Measurements from ENCODE around the gene LATS1. TPM values are rescaled to one million over a fixed set of nuclear protein-coding genes. Genes with fewer than 3 reads are reported as not detected.

Gene LATS1
- total and polyA plus RNA-seq, 2 of the 8 experiments (the other 6 are each of a cell fraction or from before 2014, with no cell fraction given) = 8.9 to 21.7 TPM

DNA sequence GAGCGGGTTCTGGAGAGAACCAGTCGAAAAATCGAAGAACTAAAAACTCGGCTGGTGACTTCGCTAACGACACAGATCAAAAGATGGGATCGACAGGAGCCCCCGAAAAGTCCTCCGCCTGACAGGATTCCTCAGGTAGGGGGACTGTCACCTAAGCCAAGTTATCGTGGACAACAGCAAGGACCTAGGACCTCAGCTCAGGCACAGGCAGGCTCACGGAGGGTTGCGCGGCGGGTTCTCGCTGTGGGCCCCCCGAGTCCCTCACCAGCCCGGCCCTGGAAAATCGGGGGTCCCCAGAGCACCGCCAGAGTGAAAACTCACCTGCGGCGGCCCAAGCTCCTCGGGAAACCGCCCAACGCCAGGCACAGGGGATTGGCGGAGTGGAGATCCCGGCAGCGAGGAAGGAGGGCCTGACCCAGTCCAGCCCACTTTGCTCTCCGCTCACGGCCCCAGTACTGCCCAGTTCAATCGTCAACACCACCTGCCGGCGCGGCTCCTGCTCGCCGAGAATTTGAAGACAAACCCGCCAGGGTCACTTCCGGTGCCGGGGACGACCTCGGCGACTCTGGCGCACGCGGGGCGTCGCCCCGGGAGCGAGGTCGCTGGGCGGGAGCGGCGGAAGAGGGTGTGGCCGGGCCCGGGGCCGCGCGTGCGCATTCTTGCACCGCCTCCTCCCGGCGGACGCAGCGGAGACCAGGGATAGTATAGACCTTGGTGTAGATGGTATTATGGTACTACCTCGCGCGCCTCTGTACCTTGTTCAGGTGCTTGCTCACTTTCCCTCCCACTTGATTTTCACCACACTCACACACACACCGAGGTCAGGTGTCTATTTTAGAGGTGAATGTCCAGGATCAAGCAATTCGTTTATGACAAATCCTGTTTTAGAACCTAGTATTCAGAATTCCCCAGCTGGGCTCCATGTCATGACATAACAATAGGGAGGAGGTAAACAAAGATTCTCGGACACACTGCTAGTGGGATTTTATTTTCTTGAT is 69.5 kb downstream of the LATS1 start, which contains the start of gene KATNA1 (continued):
- TF ChIP-seq EGR1 (IDR thresholded peaks at IDR 0.05; ENCODE audit: borderline replicate concordance, low read depth, low read length) (no peak), NRF1 (IDR thresholded peaks at IDR 0.05; ENCODE audit: low read depth, low read length) (peak; percentile 57), RBBP5 (IDR thresholded peaks at IDR 0.05; ENCODE audit: borderline replicate concordance, low read depth, low read length) (peak; percentile 93), CEBPB (IDR thresholded peaks at IDR 0.05; ENCODE audit: low read depth, low read length) (no peak), SIX5 (IDR thresholded peaks at IDR 0.05; ENCODE audit: low read depth, low read length) (no peak), SP2 (IDR thresholded peaks at IDR 0.05; ENCODE audit: low read length) (no peak), CHD1 (IDR thresholded peaks at IDR 0.05; ENCODE audit: low read depth, low read length) (no peak), HDAC2 (IDR thresholded peaks at IDR 0.05; ENCODE audit: borderline replicate concordance in 1 of 2, low read depth in 2 of 2, low read length in 2 of 2) (0 out of 4 replicates have a peak, but pooled peaks of 1 of the 2 experiments have one; percentile 33)
- TF ChIP-seq, protein P1, sequence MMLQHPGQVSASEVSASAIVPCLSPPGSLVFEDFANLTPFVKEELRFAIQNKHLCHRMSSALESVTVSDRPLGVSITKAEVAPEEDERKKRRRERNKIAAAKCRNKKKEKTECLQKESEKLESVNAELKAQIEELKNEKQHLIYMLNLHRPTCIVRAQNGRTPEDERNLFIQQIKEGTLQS (IDR thresholded peaks at IDR 0.05; ENCODE audit: insufficient read depth, low read depth, low read length) = no peak

Data from H1 (cell line).